Osteoblast (primary cell): ENCODE measurements around the gene KRT80. TPM values are rescaled to one million over a fixed set of nuclear protein-coding genes. Genes with fewer than 3 reads are reported as not detected.

Source experiments
- DNase-seq: peaks from one replicate; pipeline ENCODE4 v3.0.0; 2011; ENCODE audit warnings: low spot score, mixed read lengths; ENCODE audit not compliant: insufficient read length; ENCODE audit errors: missing footprints
- H2AFZ ChIP-seq: 2 replicates; pipeline ENCODE4 v1.6.0; 2011; ENCODE audit warnings: mild to moderate bottlenecking, low read length
- H3K27ac ChIP-seq: 2 replicates; pipeline ENCODE4 v1.5.1; 2011; ENCODE audit warnings: mild to moderate bottlenecking, low read depth, low read length, moderate library complexity
- H3K27me3 ChIP-seq: 2 replicates; pipeline ENCODE4 v1.6.0; 2012; ENCODE audit warnings: mild to moderate bottlenecking, control low read depth, inconsistent platforms, low read length, moderate library complexity; ENCODE audit not compliant: insufficient read depth
- H3K36me3 ChIP-seq: 2 replicates; pipeline ENCODE4 v1.5.1; 2011; ENCODE audit warnings: mild to moderate bottlenecking, low read length, control low read depth, moderate library complexity; ENCODE audit not compliant: insufficient read depth
- H3K4me1 ChIP-seq: 2 replicates; pipeline ENCODE4 v1.5.1; 2011; ENCODE audit warnings: mild to moderate bottlenecking, low read length, control low read depth, moderate library complexity; ENCODE audit not compliant: insufficient read depth
- H3K4me2 ChIP-seq: 2 replicates; pipeline ENCODE4 v1.6.0; 2011; ENCODE audit warnings: mild to moderate bottlenecking, low read length; ENCODE audit not compliant: insufficient read depth
- H3K4me3 ChIP-seq: fragments of 200-600 bp; sonication (generic); 3 replicates; pipeline ENCODE4 v1.5.1; 2012; ENCODE audit warnings: mild to moderate bottlenecking, low read length, inconsistent platforms; ENCODE audit not compliant: insufficient read depth
- H3K79me2 ChIP-seq: 2 replicates; pipeline ENCODE4 v1.6.0; 2012; ENCODE audit warnings: mild to moderate bottlenecking, low read length, control low read depth, inconsistent platforms; ENCODE audit not compliant: insufficient read depth
- H3K9me3 ChIP-seq: 2 replicates; pipeline ENCODE4 v1.5.1; 2011; ENCODE audit warnings: low read depth, low read length, control low read depth
- H4K20me1 ChIP-seq: 2 replicates; pipeline ENCODE4 v1.6.0; 2012; ENCODE audit warnings: mild to moderate bottlenecking, low read length, control low read depth; ENCODE audit not compliant: insufficient read depth
- CTCF ChIP-seq: IDR thresholded peaks from 2 replicates; pipeline ENCODE4 v1.5.1; 2011; ENCODE audit warnings: mild to moderate bottlenecking, low read depth, low read length, moderate library complexity; ENCODE audit errors: extremely low read depth
- total RNA-seq: library from RNA; depleted of rRNA; stranded (reverse); fragments of >200 nt; gene quantifications from 2 replicates; pipeline ENCODE4 v1.2.3, GENCODE V29; 2012

KRT80 gene
- total RNA-seq, 1 donor, result 0.72 TPM

DNA sequence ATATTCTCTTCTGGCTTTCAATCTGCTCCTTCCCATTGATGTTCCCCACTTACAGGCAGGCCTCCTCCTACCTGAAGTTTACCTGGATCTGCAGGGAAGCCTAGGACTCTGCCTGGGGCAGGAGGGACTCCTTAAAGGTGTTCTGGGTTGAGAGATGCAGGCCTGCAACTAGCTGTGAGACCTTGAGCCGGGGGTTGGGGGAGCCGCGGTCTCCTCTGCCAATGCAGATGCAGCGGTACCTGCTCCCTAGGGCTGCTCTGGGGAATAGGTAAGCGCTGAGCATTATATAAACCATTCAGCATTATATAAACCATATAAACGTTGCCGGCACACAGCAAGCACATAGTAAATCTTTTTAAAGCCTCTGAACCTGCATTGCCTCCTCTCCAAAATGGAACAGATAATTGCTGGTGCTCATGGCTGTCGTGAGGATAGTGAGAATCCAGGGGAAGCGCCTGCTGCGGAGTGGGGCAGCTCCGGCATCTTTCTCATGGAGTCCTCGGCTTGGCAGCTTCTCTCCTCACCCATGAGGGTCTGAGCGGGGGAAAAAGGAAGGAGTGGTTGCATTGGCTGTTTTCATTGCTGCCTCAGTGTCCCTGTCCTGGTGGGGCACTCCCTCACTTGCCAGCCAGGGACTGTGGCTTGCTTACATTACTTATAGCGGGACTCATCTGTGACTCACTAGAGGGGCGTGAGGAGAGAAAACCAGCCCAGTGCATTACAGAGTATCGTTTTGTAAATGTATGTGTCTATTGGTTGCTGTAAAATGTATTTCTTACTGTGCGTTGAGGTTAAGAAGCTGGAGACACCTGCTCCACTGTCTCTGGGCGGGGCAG lies 12.5 kb upstream of the KRT80 start:
- Histone ChIP-seq H3K27me3 (no peaks in the 10 kb centered on the region), H3K9me3 (no peaks in the 10 kb centered on the region), H3K79me2 (no peaks in the 10 kb centered on the region), H3K4me2 (no peak overlapping the region), H3K27ac (peak overlapping the region; percentile 87), H3K36me3 (no peaks in the 10 kb centered on the region), H3K4me3 (no peak overlapping the region), H3K4me1 (peaks cover 61% of the 10 kb centered on the region), H4K20me1 (no peaks in the 10 kb centered on the region), H2AFZ (no peak overlapping the region)
- no peak for TF ChIP-seq CTCF
- DNase-seq, result peak; percentile 93

DNA sequence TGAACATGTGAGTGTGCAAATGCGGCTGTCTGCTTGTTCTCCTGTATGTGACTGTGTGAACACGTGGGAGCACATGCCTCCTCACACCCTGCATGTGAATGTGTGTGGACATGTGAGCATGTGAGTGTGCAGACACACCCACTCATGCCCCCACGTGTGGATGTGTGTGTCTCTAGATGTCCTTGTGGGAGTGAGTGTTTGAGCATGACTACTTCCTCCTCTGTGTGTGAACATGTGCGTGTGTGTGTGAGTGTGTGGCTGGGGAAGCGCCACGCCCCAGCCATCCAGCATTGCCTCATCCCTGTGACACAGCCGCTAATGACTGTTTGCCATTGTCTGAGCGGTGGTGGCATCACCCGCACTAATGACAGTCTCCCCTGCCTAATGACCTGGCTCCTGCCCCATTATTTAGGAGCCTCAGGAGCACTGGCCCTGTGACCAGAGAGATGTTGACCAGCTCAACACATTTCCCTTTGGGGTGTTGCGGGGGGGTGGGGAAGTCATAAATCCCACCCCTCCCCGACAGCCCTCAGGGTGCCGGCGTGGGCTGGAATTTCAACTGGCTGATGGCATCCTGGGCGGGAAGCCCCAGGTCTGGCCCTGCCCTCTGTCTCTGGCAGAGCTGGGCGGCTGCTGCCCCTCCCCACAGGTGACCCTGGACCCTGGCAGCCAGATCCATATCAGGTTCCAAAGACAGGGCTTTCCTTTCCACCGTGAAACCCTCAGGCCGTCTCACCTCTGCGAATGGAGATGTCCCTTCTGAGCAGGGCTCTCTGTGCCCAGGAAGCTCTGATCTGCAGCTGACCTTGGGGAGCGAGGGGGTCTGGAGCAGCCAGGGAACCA lies 11.5 kb upstream of the KRT80 start:
- no peaks in the 10 kb centered on the region for H3K36me3 ChIP-seq
- no peaks in the 10 kb centered on the region for H4K20me1 ChIP-seq
- H3K27ac ChIP-seq, result peak overlapping the region; percentile 87
- no peaks in the 10 kb centered on the region for H3K27me3 ChIP-seq
- H2AFZ ChIP-seq, result no peak overlapping the region
- H3K4me2 ChIP-seq, result peak overlapping the region; percentile 61
- no peak for TF ChIP-seq CTCF
- no peaks in the 10 kb centered on the region for H3K79me2 ChIP-seq
- peak overlapping the region; percentile 56 for H3K4me3 ChIP-seq
- H3K9me3 ChIP-seq, result no peaks in the 10 kb centered on the region
- DNase-seq, result peak; percentile 94
- H3K4me1 ChIP-seq, result peaks cover 62% of the 10 kb centered on the region

DNA sequence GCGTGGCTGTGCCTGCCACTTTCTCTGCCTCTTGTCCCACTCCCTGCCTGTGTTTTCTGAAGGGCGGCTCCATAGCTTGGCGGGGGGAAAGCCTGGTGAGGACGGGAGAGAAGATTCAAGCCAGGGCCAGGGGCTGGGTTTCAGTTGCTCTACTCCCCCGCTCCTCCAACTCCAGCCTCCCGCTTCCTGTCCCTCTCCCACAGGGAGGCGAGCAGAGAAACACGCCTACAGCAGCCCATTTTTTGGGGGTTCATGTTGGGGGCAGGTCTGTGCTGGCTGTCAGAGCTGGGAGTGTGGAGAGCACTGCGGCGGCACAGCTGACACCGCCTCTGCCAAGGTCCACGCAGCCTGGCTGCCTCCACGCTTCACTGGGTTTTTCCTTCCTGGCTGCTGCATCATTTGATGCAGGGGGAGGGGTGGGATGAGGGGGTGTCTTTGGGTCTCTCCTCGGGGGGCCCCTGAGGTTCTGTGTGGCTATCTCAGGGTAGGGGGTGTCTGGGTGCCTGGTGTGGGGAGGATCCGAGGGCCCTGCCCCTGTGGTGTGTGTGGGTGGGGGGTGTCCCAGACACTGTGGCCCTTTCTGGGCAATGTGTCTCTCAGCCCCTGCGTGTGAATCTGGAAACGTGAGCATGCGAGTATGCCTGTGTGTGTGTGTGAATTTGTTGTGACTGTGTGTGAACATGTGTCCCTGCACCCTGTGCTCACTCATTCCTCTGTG lies 10.7 kb upstream of the KRT80 start:
- H3K27me3 ChIP-seq, result no peaks in the 10 kb centered on the region
- no peaks in the 10 kb centered on the region for H3K79me2 ChIP-seq
- H3K36me3 ChIP-seq, result no peaks in the 10 kb centered on the region
- peak overlapping the region; percentile 87 for H3K27ac ChIP-seq
- H3K4me3 ChIP-seq, result peak overlapping the region; percentile 56
- no peak for TF ChIP-seq CTCF
- H2AFZ ChIP-seq, result peak overlapping the region; percentile 61
- H3K4me2 ChIP-seq, result peak overlapping the region; percentile 61
- DNase-seq, result peak; percentile 84
- no peaks in the 10 kb centered on the region for H3K9me3 ChIP-seq
- peaks cover 63% of the 10 kb centered on the region for H3K4me1 ChIP-seq
- no peaks in the 10 kb centered on the region for H4K20me1 ChIP-seq
